SIG-M5 (cell line): ENCODE results near the gene PPP2CA.
"Not testable (repeated sequence)": the region's sequence is repeated elsewhere in the genome, so short reads cannot be mapped to it uniquely, and the experiment has no call there.

ENCODE experiments used
- DNase-seq: peaks from one replicate; lab custom pipeline; 2025; lab: John Stamatoyannopoulos, UW

The PPP2CA gene

GRCh38 chr5:134245101-134245604 lies 19.3 kb upstream of the PPP2CA start:
- no peak for DNase-seq

- DNase-seq: no peak
These were observed 16.3 kb upstream of the PPP2CA start for GRCh38 chr5:134242146-134242545.

GRCh38 chr5:134240421-134240962 lies 14.6 kb upstream of the PPP2CA start:
- DNase-seq: no peak

DNA sequence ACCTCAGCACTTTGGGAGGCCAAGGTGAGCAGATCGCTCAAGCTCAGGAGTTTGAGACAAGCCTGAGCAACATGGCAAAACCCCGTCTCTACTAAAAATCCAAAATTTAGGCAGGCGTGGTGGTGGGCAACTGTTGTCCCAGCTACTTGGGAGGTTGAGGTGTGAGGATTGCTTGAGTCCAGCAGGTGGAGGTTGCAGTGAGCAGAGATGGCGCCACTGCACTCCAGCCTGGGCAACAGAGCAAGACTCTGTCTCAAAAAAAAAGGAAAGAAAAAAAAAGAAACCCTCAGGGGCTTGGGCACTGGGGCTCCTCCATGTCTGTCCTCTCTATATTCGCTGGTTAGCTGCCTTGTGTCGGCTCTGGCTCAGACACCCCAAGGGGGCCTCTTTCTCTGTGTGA lies 10.9 kb upstream of the PPP2CA start:
- DNase-seq: no peak

DNA sequence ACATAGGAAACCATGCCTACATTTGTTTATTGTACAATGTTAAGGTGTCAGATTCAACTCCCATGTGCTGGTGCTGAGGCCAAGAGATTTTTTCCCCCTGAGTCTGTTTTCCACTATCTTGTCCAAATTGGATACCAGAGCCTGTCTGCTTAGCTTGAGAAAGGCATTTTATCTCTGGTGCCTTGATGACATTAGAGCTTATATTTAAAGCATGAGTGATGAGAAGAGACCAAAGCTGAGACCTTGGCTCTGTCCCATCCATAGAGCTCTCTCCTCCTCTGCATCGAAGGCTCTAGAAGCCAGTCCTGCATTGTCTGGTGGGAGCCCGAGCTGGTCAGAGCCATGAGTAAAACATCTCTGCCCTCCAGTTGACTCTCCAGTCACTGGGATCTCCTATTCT lies 10.4 kb upstream of the PPP2CA start:
- DNase-seq: no peak

DNA sequence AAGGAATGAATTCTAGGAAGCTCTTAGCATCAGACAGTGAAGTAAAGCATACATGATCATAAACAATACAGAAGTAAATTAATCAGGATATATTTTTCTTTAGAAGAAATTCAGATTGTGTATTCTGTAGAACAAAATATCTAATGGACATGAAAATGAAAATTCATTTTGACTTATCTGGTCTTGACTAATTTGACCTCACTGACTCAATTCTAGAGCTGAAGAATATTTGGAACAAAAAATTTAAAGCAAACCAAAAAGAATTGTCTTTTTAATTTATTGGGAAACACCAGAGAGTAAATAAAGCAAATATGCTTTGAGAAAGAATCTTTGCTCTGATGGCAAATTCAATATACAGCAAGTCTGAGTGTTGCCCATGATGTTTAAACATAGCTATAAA lies 2.8 kb upstream of the PPP2CA start:
- no peak for DNase-seq

GRCh38 chr5:134227776-134228175 lies 1.9 kb upstream of the PPP2CA start:
- no peak for DNase-seq

- DNase-seq: no peak
These were observed 1.4 kb upstream of the PPP2CA start for GRCh38 chr5:134227259-134227658.

- no peak for DNase-seq
These were observed 744 bp upstream of the PPP2CA start for GRCh38 chr5:134226441-134227192.

DNA sequence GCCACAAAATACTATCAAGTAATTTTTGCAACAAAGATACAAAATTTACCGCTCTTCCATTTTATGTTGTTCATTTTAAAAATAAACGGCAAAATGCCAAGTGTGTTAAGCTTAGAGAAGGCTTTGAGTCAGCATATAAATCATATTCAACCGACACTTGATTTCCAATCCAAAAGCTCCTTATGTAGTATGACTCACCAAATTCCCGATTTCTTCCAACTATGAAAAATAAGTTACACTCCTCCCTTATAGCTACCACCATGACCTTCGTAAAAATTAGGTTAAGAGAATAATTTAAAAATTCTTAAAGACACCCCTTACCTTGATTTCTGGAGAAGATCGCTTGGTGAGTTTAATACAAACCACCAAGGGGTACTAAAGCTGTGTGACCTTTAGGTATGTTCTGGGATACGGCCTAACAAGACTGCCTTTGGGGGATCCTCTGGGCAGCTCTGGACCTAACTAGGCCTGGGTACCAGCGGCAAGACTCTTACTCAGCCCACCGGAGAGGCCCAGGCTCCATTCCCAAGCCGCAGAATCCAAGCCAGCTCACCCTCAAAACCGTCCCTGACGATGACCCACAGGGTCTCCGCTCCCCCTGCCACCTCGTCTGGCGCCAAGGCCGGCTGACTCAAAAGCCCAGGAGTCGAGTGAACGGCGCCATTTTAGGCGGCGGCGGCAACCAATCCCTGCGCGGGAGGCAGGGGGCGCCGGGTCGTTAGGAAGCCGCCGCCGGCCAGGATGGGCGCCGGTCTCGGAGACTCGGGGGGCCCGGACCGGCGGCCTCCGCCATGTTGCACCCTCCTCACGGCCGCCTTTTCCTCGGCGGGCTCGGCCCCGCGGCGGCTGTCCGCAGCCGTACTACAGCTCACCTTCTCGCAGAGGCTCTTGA lies 739 bp downstream of the PPP2CA start:
- DNase-seq: no peak

- DNase-seq: no peak
These were observed 2.2 kb downstream of the PPP2CA start for GRCh38 chr5:134223406-134224248.

DNA sequence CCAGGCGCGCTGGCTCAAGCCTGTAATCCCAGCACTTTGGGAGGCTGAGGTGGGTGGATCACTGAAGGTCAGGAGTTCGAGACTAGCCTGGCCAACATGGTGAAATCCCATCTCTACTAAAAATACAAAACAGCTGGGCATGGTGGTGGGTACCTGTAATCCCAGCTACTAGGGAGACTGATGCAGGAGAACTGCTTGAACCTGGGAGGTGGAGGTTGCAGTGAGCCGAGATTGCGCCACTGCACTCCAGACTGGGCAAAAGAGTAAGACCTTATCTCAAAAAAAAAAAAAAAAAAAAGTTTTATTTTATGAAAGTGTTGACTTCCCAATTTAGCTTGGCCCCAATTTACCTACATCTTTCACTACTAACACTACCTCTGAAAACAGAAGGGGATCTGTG lies 4.2 kb downstream of the PPP2CA start:
- DNase-seq: not testable (repeated sequence)

DNA sequence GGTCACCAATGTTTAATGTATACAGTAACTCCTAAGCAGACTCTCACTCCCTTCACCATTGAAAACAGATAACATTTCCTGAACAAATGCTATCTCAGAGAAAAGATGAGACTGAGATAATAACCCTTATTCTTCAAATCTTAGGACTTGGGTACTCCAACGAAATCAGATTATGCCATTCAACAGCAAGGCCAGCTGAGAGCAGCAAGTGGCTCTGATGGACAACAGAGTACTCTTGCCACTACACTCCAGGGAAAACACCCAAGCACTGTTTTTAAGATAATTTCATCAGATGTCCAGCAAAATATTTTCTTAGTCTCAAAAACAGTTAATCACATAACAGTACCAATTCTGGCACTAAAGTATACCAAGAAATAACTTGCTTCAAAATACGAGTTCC lies 10.1 kb downstream of the PPP2CA start:
- DNase-seq: no peak

GRCh38 chr5:134211263-134212031 lies 14.4 kb downstream of the PPP2CA start:
- DNase-seq: not testable (repeated sequence)

- no peak for DNase-seq
These were observed 16.2 kb downstream of the PPP2CA start for GRCh38 chr5:134209477-134210245.

DNA sequence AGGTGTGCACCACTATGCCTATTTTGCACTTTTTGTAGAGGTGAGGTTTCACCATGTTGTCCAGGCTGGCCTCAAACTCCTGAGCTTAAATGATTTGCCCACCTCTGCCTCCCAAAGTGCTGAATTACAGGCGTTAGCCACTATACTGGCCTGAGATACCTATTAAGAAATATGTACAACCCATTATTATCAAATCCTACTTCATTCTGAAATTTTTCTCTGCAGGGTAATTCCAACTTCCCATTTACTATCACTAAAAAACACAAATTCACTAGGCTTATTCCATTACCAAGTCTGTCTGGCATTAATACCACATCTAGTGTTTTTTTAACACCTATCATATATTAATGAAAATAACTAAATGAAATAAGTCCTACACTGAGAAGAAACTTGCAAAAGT lies 18.2 kb downstream of the PPP2CA start:
- no peak for DNase-seq

GRCh38 chr5:134206627-134207160 lies 19.2 kb downstream of the PPP2CA start:
- no peak for DNase-seq

GRCh38 chr5:134204575-134204974 lies 21.3 kb downstream of the PPP2CA start:
- DNase-seq: no peak

DNA sequence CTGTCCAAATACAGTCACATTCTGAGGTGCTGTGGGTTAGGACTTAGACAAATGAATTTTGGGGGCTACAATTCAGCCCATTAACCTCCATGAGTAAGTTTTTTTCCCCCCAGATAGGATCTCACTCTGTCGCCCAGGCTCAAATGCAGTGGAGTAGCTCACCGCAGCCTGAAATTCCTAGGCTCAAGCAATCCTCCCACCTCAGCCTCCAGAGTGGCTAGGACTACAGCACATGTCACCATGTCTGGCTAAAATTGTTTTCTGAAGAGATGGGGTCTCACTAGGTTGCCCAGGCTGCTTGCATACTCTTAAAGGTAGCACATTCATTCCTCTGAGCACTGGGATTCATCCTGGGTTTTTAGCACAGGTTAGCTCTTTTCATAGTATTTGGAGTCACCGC lies 22.2 kb downstream of the PPP2CA start:
- no peak for DNase-seq

GRCh38 chr5:134195666-134196065 lies 30.2 kb downstream of the PPP2CA start:
- DNase-seq: no peak
